ENCODE measurements around the gene DMRTC2. TPM values are rescaled to one million over a fixed set of nuclear protein-coding genes. Genes with fewer than 3 reads are reported as not detected.
"Not testable (repeated sequence)": the region's sequence is repeated elsewhere in the genome, so short reads cannot be mapped to it uniquely, and the experiment has no call there.

The DMRTC2 gene
- polyA plus RNA-seq, 3 donors: not detected

- DNase-seq (ENCODE audit: extremely low read depth in 1 of 11, low read depth in 9 of 11, low spot score in 4 of 11): no peak
Observed at GRCh38 chr19:41866284-41866683, 21.4 kb downstream of the DMRTC2 start.

GRCh38 chr19:41868120-41868988 is 23.5 kb downstream of the DMRTC2 start:
- DNase-seq (ENCODE audit: extremely low read depth in 1 of 11, low read depth in 9 of 11, low spot score in 4 of 11): no peak

GRCh38 chr19:41868989-41869300 is 24.1 kb downstream of the DMRTC2 start:
- DNase-seq (ENCODE audit: extremely low read depth in 1 of 11, low read depth in 9 of 11, low spot score in 4 of 11): no peak

- no peak for DNase-seq (ENCODE audit: extremely low read depth in 1 of 11, low read depth in 9 of 11, low spot score in 4 of 11)
Observed at GRCh38 chr19:41869374-41869955, 24.6 kb downstream of the DMRTC2 start.

GRCh38 chr19:41870401-41870873 is 25.6 kb downstream of the DMRTC2 start:
- DNase-seq (ENCODE audit: extremely low read depth in 1 of 11, low read depth in 9 of 11, low spot score in 4 of 11): no peak

- no peak for DNase-seq (ENCODE audit: extremely low read depth in 1 of 11, low read depth in 9 of 11, low spot score in 4 of 11)
Observed at GRCh38 chr19:41871573-41872383, 26.9 kb downstream of the DMRTC2 start.

GRCh38 chr19:41872384-41872774 is 27.5 kb downstream of the DMRTC2 start:
- DNase-seq (ENCODE audit: extremely low read depth in 1 of 11, low read depth in 9 of 11, low spot score in 4 of 11): no peak

GRCh38 chr19:41872775-41873647 is 28.2 kb downstream of the DMRTC2 start:
- peak in 3 of 11 donors; percentile 42 to 57 (median 47) for DNase-seq (ENCODE audit: extremely low read depth in 1 of 11, low read depth in 9 of 11, low spot score in 4 of 11)

GRCh38 chr19:41875973-41876372 is 31.1 kb downstream of the DMRTC2 start:
- DNase-seq (ENCODE audit: extremely low read depth in 1 of 11, low read depth in 9 of 11, low spot score in 4 of 11): not testable (repeated sequence)

GRCh38 chr19:41876847-41877832 is 32.3 kb downstream of the DMRTC2 start, which contains the start of gene CD79A:
Gene CD79A (plus strand): TSS chr19:41877279. CDS start chr19:41877305, 26 bp downstream.
- DNase-seq (ENCODE audit: extremely low read depth in 1 of 11, low read depth in 9 of 11, low spot score in 4 of 11): no peak

GRCh38 chr19:41877916-41878905 is 33.4 kb downstream of the DMRTC2 start:
- no peak for DNase-seq (ENCODE audit: extremely low read depth in 1 of 11, low read depth in 9 of 11, low spot score in 4 of 11)

GRCh38 chr19:41879080-41879479 is 34.2 kb downstream of the DMRTC2 start:
- no peak for DNase-seq (ENCODE audit: extremely low read depth in 1 of 11, low read depth in 9 of 11, low spot score in 4 of 11)

GRCh38 chr19:41879670-41880328 is 35.0 kb downstream of the DMRTC2 start:
- no peak for DNase-seq (ENCODE audit: extremely low read depth in 1 of 11, low read depth in 9 of 11, low spot score in 4 of 11)

GRCh38 chr19:41880329-41880708 is 35.5 kb downstream of the DMRTC2 start:
- no peak for DNase-seq (ENCODE audit: extremely low read depth in 1 of 11, low read depth in 9 of 11, low spot score in 4 of 11)

- DNase-seq (ENCODE audit: extremely low read depth in 1 of 11, low read depth in 9 of 11, low spot score in 4 of 11): no peak
Observed at GRCh38 chr19:41882568-41883462, 38.0 kb downstream of the DMRTC2 start, which contains the start of gene ARHGEF1. Gene ARHGEF1 (plus strand): TSS chr19:41883184. CDS start chr19:41888083, 4,899 bp downstream.

Data from renal cortex interstitium (tissue), 11 donors.